ENCODE results near the gene ABCC10.
A peak's percentile ranks its signal among the peaks of the same experiment; 100 is the strongest.
"Not testable (repeated sequence)": the region's sequence is repeated elsewhere in the genome, so short reads cannot be mapped to it uniquely, and the experiment has no call there.

The ABCC10 gene

GRCh38 chr6:43427406-43428111 lies at the start of gene ABCC10:
Gene ABCC10 (plus strand): TSS chr6:43427541. CDS start chr6:43427979, 438 bp downstream.
- DNase-seq, result peak; percentile 93

GRCh38 chr6:43377710-43378229 lies 49.6 kb upstream of the ABCC10 start:
- DNase-seq, result no peak

DNA sequence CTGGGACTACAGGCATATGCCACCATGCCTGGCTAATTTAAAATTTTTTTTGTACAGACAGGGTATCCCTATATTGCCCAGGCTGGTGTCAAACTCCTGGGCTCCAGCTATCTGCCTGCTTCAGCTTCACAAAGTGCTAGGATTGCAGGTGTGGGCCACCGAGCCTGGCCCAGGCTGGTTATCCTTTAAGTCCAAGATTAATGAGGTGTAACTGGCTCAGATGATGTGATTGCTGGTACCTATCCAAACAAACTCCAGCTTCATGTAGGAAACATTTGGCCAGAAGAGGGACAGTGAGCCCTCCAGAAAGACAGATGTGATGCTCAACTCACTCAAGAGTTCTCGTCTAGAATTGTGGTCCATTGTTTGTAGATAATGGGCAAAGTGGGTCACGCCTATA lies 48.7 kb upstream of the ABCC10 start:
- DNase-seq, result no peak

- not testable (repeated sequence) for DNase-seq
Observed at GRCh38 chr6:43380858-43381257, 46.5 kb upstream of the ABCC10 start.

DNA sequence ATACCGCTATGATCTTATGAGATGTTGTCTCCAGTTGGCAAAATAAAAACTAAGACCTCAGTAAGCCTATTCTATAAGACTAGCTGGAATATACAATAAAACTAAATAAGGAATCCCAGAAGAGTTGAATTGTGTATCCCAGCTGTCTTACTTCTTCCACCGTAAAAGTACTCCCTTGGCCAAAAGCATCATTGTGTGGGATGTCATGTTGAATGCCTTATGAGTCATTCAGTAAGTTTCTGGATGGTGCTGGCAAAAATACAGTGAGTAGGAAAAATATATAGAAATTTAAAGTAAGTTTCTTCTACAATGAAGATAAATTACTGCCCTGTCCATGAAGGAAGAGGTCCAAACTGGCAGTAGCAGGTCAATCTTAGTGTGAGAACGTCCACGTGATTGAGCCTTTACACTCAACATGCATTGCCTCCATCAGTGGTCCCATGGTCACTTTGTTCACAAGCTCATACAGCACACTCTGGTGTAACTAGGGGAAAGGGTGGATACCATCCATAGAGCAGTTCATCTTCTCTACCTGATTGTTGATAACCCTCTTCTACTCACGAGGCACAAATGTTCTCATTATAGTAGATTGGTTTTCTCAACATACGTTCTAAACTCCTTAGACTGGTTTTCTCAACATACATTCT lies 44.2 kb upstream of the ABCC10 start:
- DNase-seq, result no peak

DNA sequence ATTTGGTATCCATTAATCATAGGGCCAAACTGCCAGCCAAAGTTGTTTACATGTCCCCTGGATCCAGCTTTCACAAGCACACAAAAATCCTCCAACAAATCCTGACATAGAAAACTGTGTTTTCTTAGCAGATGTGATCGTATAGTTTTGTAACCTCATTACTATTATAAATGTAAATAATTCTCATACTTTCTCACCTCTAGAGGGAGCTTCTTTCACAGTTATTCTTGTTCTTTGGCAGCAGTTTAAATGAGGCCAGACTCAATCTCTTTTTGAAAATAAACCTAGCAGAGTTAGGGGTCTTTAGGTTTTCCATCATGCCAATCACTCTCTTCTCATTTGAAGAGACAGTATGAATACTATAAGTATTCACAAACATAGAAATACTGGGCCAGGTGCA lies 40.8 kb upstream of the ABCC10 start:
- DNase-seq, result no peak

DNA sequence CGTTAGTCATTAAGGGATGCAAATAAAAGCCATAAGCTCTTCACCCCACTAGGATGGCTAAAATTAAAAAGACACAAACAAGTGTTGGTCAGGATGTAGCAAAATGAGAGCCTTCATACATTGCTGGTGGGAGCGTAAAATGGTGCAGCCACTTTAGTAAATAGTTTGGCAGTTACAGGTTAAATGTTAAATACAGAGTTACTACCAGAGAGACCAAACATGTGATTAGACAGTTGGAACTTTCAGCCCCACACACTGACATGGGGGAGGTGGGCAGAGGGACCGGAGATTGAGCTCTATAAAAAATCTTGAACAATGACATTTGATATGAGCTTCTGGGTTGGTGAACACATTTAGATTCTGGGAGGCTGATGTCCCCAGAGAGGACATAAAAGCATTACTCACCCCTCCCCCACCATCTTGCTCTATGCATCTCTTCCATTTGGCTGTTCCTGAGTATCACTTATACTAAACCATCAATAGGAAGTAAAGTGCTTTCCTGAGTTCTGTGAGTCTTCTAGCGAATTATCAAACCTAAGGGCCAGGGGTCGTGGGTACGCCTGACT lies 37.5 kb upstream of the ABCC10 start:
- no peak for DNase-seq

DNA sequence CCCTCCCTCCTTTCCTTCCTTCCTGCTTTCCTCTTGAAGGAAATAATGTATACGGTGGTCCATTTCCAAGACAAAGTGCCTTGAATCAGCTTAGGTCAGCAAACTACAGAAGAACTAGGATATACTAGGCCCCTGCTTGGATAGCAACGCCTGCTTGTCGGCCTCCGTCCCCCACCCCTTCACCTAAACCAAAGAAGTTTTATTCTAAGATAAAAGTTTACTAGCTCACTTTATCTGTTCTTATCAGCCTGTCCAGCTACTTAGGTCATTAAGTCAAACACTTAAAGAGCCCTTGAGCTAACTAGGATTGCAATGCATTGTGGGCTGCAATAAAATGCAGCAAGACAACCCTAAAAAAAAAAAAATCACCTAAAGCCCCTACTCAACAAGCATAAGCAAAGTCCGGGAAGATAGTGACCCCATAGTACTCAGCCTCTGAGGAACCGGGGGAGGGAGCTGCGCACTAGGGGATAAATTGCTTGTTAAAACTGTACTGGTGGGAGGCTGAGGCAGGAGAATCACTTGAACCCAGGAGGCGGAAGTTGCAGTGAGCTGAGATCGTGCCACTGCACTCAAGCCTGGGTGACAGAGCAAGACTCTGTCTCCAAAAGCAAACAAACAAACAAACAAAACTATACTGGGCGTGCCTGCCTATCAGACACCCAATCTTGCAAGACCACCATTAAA lies 36.4 kb upstream of the ABCC10 start:
- not testable (repeated sequence) for DNase-seq

DNA sequence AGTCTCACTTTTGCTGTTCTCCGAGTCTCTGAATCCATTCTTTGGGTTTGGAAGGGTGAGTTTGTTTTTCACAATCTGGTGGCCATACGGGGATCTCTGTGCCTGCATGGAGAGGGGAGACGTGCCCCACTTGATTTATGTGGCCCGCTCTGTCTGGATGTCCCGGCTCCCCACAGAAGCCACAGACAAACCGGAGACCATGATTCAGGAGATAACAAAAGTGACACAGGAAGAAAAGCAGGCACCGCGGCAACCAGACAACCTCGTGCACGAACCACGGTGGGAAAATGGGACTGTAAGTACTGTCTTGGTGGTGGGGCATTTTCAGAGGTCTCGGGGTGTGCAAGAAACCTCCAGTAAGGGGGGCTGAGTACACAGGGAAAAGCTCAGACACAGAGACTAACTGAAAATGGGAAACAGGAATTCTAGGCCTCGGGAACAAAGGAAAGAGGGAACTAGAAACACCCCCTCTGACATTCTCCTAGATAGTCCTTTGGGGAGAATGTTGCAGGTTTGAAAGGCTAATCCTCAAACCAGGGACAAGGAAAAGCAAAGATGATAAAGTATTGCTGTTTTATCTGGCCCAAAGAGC lies 35.8 kb upstream of the ABCC10 start:
- no peak for DNase-seq

DNA sequence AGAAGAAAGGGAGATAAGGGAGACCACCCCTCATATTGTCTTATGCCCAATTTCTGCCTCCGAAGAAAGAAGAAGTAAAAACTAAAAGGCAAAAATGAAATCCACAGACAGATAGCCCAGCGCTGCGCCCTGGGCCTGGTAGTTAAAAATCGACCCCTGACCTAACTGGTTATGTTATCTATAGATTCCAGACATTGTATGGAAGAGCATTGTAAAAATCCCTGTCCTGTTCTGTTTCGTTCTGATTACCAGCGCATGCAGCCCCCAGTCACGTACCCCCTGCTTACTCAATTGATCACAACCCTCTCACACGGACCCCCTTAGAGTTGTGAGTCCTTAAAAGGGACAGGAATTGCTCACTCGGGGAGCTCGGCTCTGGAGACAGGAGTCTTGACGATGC lies 34.2 kb upstream of the ABCC10 start:
- not testable (repeated sequence) for DNase-seq

DNA sequence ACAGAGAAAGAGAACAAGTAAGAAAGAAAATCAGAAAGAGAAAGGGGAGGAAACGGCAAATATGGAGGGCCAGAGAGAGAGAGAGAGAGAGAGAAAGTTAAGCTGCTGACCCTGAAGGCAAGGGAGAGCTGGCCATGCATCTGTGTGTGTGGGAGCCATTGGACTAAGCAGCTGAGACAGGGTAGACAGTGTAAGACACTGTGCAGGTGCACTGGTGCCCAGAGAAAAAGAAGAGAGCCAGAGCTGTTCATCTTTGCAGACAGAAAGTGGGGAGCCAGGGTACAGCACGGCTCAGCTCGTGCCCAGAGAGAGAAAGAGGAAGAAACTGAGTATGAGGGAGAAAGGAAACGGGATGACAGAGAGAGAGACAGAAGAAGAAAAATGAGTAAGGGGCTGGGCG lies 33.7 kb upstream of the ABCC10 start:
- no peak for DNase-seq

GRCh38 chr6:43394982-43395381 lies 32.4 kb upstream of the ABCC10 start:
- DNase-seq, result no peak

GRCh38 chr6:43395776-43396175 lies 31.6 kb upstream of the ABCC10 start:
- no peak for DNase-seq

- no peak for DNase-seq
Observed at GRCh38 chr6:43396408-43397149, 30.8 kb upstream of the ABCC10 start.

DNA sequence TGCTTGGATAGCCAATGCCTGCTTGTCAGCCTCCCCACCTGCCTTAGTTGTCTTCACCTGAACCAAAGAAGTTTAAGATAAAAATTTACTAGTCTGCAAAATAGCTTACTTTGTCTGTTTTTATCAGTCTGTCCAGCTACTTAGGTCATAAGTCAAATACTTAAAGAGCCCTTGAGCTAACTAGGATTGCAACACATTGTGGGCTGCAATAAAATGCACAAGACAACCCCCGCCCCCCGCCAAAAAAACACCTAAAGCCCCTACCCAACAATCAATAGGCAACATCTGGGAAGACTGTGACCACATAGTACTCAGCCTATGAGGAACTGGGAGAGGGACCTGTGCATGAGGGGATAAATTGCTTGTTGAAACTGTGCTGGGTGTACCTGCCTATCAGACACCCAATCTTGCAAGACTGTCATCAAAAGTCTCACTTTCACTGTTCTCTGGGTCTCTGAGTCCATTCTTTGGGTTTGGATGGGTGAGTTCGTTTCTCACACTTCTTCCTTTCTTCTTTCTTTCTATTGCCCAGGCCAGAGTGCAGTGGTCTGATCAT lies 27.3 kb upstream of the ABCC10 start:
- no peak for DNase-seq

- DNase-seq, result no peak
Observed at GRCh38 chr6:43401730-43402129, 25.6 kb upstream of the ABCC10 start.

DNA sequence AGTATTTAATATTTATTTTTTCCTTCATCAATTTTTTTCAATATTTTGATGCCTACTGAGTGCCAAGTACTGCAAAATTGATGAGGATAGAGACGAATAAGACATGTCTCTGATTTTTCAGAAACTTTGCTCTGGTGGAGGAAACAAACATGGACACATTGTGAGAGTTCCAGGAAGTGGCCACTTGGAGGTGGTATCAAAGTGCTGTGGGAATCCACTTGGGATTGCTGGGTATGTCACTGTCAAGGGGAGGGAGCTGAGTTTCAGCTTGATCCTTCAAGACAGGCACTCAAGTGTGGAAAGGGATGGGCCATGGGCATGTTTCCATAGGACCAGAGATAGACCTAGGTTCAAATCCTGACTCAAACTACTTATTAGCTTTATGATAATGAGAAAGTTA lies 24.5 kb upstream of the ABCC10 start:
- DNase-seq, result no peak

- DNase-seq, result no peak
Observed at GRCh38 chr6:43405354-43405753, 22.0 kb upstream of the ABCC10 start.

- no peak for DNase-seq
Observed at GRCh38 chr6:43407296-43407695, 20.0 kb upstream of the ABCC10 start.

DNA sequence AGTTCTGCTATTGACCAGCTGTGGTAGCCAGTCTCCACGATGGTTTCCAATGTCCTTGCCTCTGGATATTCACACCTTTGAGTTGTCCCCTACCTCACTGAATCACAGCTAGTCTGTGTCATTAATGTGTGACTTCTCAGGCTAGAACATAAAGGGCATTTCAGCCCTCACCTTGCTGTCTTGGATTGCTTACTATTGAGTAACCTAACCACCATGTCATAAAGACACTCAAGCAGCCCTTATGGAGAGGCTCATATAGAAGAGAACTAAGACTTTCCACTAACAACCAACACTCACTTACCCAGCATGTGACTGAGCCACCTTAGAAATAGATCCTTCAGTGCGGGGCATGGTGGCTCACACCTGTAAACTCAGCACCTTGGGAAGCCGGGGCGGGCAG lies 19.1 kb upstream of the ABCC10 start:
- no peak for DNase-seq

GRCh38 chr6:43410776-43411175 lies 16.6 kb upstream of the ABCC10 start:
- not testable (repeated sequence) for DNase-seq

- no peak for DNase-seq
Observed at GRCh38 chr6:43412541-43412940, 14.8 kb upstream of the ABCC10 start.

Data from GOT3 (cell line).